Activated T-cell treated with anti-CD3 and anti-CD28 coated beads, Interleukin-2, amount 50 U/mL, for 4 hours (primary cell): ENCODE data around the gene PON2. TPM values are rescaled to one million over a fixed set of nuclear protein-coding genes. Genes with fewer than 3 reads are reported as not detected.

Experiments used
- ATAC-seq, 2 donors: fragments of 200-7000 bp; cut with Tn5 transposase; one replicate each; pipeline ENCODE4 v1.10.0; 2021
- DNase-seq: peaks from one replicate; pipeline ENCODE4 v3.0.0-alpha.2; 2020
- H3K27me3 Mint-ChIP-seq: one replicate; pipeline ENCODE4 v1.8.0; 2021; ENCODE audit warnings: low read depth, mixed read lengths
- H3K36me3 Mint-ChIP-seq: one replicate; pipeline ENCODE4 v1.8.0; 2022; ENCODE audit warnings: mixed read lengths; ENCODE audit not compliant: insufficient read depth
- H3K4me1 Mint-ChIP-seq: one replicate; pipeline ENCODE4 v1.8.0; 2021; ENCODE audit warnings: low read depth, mixed read lengths
- H3K4me3 Mint-ChIP-seq: one replicate; pipeline ENCODE4 v1.8.0; 2021; ENCODE audit warnings: mild to moderate bottlenecking, moderate library complexity, mixed read lengths
- H3K9me3 Mint-ChIP-seq: one replicate; pipeline ENCODE4 v1.8.0; 2021; ENCODE audit warnings: mixed read lengths
- total RNA-seq, 3 donors: library from RNA; stranded (reverse); gene quantifications; one replicate each; pipeline ENCODE4 v1.2.1, GENCODE V29; 2021

Gene PON2
- total RNA-seq, 3 donors from 2014 or later, result 2.1 to 3.0 (median 2.3) TPM

DNA sequence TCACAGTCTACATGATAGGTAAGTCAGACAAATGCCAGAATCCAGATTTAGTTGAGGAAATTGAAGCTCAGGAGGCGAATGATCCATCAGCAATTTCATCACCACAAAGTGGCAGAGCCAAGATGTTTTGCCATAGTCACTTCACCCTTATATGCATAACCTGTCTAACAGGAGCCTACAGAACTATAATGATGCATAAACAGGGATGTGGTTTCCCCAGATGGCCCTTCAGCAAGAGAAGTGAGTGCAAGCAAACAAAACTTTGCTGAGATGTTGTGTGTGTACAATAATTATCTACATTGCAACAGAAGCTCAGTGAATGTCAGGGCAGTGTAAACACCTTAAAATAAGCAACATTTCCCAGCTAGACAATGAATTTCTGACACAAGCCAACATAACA is 67.2 kb downstream of the PON2 start:
- H3K4me3 Mint-ChIP-seq, result no peak overlapping the region
- no peaks in the 10 kb centered on the region for H3K4me1 Mint-ChIP-seq
- no peaks in the 10 kb centered on the region for H3K36me3 Mint-ChIP-seq
- DNase-seq, result no peak
- H3K9me3 Mint-ChIP-seq, result no peaks in the 10 kb centered on the region
- H3K27me3 Mint-ChIP-seq, result peaks cover 4% of the 10 kb centered on the region
- no peak for ATAC-seq

DNA sequence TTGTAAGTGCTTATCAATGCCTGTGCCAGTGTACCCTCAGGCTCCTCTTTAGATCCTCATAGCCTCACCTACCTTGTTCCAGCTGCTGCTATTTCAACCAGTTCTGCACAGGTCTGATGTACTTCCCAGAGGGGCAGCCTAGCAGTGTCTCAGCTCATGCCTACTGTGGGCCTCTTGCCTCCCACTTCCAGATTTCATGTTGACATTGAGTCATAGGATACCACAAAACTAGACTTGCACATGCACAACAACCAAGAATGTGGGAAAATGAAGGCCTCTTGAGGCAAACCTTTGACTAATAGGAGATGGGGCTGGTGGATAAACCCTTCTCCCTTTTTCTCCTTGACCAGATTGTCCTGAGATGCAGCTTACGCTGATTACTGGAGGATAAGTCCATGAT is 69.7 kb downstream of the PON2 start:
- H3K4me3 Mint-ChIP-seq, result no peak overlapping the region
- peaks cover 4% of the 10 kb centered on the region for H3K27me3 Mint-ChIP-seq
- ATAC-seq (no peak), DNase-seq (no peak)
- no peaks in the 10 kb centered on the region for H3K4me1 Mint-ChIP-seq
- H3K36me3 Mint-ChIP-seq, result no peaks in the 10 kb centered on the region
- no peaks in the 10 kb centered on the region for H3K9me3 Mint-ChIP-seq

DNA sequence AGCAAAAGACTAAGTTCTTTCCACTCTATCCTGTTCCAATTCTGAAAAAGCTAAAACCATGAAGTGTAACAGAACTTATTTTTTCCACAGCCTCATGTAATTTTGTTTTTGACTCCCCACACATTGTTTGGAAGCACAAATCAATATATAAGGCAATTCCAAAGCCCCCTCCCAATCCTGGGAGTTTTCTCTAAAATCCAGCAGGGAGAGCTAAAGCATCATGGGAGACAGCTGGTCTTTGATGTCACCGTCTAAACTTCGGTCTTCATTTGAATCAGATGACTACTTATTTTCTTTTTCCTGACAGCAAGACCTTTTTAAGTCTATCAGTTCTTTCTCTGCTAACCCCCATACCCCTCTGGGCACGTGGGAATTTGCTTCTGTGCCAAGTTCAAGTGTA is 77.2 kb downstream of the PON2 start:
- Mint-ChIP-seq H3K9me3 (no peaks in the 10 kb centered on the region), H3K4me3 (no peak overlapping the region), H3K36me3 (no peaks in the 10 kb centered on the region), H3K4me1 (no peaks in the 10 kb centered on the region), H3K27me3 (peaks cover 6% of the 10 kb centered on the region)
- DNase-seq, result no peak
- ATAC-seq, result no peak

Other genes with a start within 250 kb of the PON2 start
- gene PON1, start 110.5 kb downstream of the PON2 start, total RNA-seq, result under 1 TPM in 1 of 3 donors, not detected in 2; 0.46 TPM
- not detected for gene PON3, start 38.7 kb downstream of the PON2 start, total RNA-seq
- under 1 TPM in 1 of 3 donors, not detected in 2; 0.05 TPM for gene ASB4, start 50.9 kb upstream of the PON2 start, total RNA-seq
- gene PDK4, start 161.5 kb upstream of the PON2 start, total RNA-seq, result under 1 TPM; 0.18 to 0.40 (median 0.33) TPM